Uterus (tissue), 4 donors: Measurements from ENCODE around the gene IL1A. TPM values are rescaled to one million over a fixed set of nuclear protein-coding genes. Genes with fewer than 3 reads are reported as not detected.

Experiments used
- DNase-seq, 2 donors: peaks; one replicate each; pipeline ENCODE4 v3.0.0-alpha.2; 2019 to 2020
- H3K27ac ChIP-seq, 2 donors: fragments of 200-600 bp; sonication (generic); 1 replicate in 1 of 2; 2 replicates in 1 of 2; pipeline ENCODE4 v1.5.1; 2016 to 2018
- H3K27me3 ChIP-seq, 2 donors: fragments of 200-600 bp; sonication (generic); one replicate each; pipeline ENCODE4 v1.5.1; 2018 to 2019; ENCODE audit warnings: control low read depth in 1 of 2
- H3K36me3 ChIP-seq, 2 donors: fragments of 200-600 bp; sonication (generic); one replicate each; pipeline ENCODE4 v1.5.1; 2019; ENCODE audit warnings: control low read depth in 1 of 2
- H3K4me1 ChIP-seq, 2 donors: fragments of 200-600 bp; sonication (generic); one replicate each; pipeline ENCODE4 v1.5.1; 2018 to 2019; ENCODE audit warnings: control low read depth in 1 of 2
- H3K4me3 ChIP-seq, 2 donors: fragments of 200-600 bp; sonication (generic); 1 replicate in 1 of 2; 2 replicates in 1 of 2; pipeline ENCODE4 v1.5.1; 2018 to 2019; ENCODE audit warnings: mild to moderate bottlenecking in 1 of 2
- H3K9me3 ChIP-seq, 2 donors: fragments of 200-600 bp; sonication (generic); one replicate each; pipeline ENCODE4 v1.5.1; 2019; ENCODE audit warnings: control low read depth in 1 of 2
- POLR2A ChIP-seq, 2 donors: fragments of 450-650 bp; IDR thresholded peaks; one replicate each; pipeline ENCODE4 v1.6.1; 2016; ENCODE audit warnings: antibody characterized with exemption in 2 of 2, mild to moderate bottlenecking in 1 of 2, moderate library complexity in 1 of 2
- intact Hi-C: fragments of 100-400 bp; cut with DNase I; formaldehyde crosslinking; loops from one replicate; pipeline ENCODE4 v1.15.1; 2023; ENCODE audit warnings: low total_unique reads
- total RNA-seq, 4 donors: library from RNA; depleted of rRNA in 3 of 4; stranded (reverse); fragments of >200 nt in 3 of 4; gene quantifications; one replicate each; pipeline versions ENCODE4 v1.1.0 to v1.2.4, GENCODE V29; 2014 to 2023
- TF ChIP-seq, protein P1 (sequence below), 4 experiments: fragments of 200-600 bp in 2 of 4; fragments of 450-650 bp in 2 of 4; sonication (generic) in 2 of 4; IDR thresholded peaks; one replicate each; pipeline ENCODE4 v1.5.1; 2016 to 2019; ENCODE audit warnings: antibody characterized with exemption in 4 of 4, mild to moderate bottlenecking in 2 of 4, moderate library complexity in 1 of 4
- donor health status: DM: yes; HTN: yes; CAD: no.

Gene IL1A
- total RNA-seq, 4 donors from 2014 or later, result 0.41 TPM; not detected in 3

DNA sequence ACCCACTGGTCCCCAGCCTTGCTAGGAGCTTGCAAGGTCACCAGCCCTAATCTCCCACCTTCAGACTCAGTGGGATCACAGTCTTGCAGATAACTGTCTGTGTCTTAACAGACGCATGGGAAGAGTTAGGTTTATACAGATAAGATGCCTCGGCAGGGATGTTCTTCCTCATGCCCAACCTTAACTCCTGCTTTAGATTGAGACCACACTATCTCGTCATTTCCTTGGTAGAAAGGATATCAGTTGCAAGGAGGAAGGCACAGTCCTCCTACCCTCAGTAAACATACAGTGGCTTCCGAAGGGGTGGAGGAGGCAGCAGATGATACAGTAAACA, 56.3 kb downstream of the IL1A start:
- H3K27ac ChIP-seq, result no peak overlapping the region
- intact Hi-C loops, result loop anchor here (10.0 kb wide), 1 partner anchor 123 kb away; no protein-coding TSS in a partner anchor
- no peaks in the 10 kb centered on the region for H3K4me1 ChIP-seq
- no peaks in the 10 kb centered on the region for H3K36me3 ChIP-seq
- no peak overlapping the region for H3K4me3 ChIP-seq
- TF ChIP-seq, protein P1, sequence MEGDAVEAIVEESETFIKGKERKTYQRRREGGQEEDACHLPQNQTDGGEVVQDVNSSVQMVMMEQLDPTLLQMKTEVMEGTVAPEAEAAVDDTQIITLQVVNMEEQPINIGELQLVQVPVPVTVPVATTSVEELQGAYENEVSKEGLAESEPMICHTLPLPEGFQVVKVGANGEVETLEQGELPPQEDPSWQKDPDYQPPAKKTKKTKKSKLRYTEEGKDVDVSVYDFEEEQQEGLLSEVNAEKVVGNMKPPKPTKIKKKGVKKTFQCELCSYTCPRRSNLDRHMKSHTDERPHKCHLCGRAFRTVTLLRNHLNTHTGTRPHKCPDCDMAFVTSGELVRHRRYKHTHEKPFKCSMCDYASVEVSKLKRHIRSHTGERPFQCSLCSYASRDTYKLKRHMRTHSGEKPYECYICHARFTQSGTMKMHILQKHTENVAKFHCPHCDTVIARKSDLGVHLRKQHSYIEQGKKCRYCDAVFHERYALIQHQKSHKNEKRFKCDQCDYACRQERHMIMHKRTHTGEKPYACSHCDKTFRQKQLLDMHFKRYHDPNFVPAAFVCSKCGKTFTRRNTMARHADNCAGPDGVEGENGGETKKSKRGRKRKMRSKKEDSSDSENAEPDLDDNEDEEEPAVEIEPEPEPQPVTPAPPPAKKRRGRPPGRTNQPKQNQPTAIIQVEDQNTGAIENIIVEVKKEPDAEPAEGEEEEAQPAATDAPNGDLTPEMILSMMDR (IDR thresholded peaks at IDR 0.05), result no peak
- TF ChIP-seq POLR2A (IDR thresholded peaks at IDR 0.05), result no peak
- H3K27me3 ChIP-seq, result no peaks in the 10 kb centered on the region
- no peak for DNase-seq
- H3K9me3 ChIP-seq, result no peaks in the 10 kb centered on the region

DNA sequence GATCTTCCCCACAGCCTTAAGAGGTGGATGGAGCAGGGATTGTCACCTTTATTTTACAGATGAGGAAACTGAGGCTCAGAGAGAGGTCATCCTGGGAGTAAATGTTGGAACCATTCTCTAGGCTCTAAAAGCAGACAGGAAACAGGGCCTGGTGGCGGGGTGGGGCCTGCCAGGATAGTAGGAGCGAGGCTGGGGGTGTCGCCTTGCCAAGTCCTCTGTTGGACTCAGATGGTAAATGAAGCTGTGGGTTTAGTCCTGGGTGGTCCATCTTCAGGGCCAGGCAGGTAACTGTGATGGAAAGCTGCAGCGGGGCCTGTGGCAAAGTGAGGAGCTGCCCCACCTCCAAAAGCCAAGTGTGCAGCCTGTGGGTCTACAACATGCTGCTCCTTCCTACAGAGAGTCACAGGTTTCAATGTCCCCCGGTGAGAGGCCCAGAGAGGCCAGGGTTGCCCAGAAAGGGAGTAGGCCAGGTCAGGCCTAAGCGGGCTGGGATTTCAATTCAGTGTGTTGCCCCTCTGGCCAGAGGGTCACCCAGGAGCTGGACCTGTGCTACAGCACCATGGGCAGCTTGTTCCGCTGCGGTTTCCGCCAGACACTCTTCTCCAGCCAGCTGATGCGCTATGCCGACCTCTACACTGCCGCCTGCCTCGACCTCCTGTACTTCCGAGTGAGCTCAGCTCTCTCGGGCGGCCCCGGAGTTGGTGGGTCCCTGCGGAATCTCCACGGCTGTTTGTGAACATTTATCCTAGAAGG, 56.8 kb downstream of the IL1A start:
- Histone ChIP-seq H3K27me3 (no peaks in the 10 kb centered on the region), H3K4me1 (no peaks in the 10 kb centered on the region), H3K36me3 (no peaks in the 10 kb centered on the region), H3K27ac (no peak overlapping the region), H3K4me3 (no peak overlapping the region), H3K9me3 (no peaks in the 10 kb centered on the region)
- DNase-seq, result no peak
- TF ChIP-seq, protein P1 (IDR thresholded peaks at IDR 0.05), result no peak
- no peak for TF ChIP-seq POLR2A (IDR thresholded peaks at IDR 0.05)
- intact Hi-C loops, result loop anchor here (10.0 kb wide), 1 partner anchor 123 kb away; no protein-coding TSS in a partner anchor

DNA sequence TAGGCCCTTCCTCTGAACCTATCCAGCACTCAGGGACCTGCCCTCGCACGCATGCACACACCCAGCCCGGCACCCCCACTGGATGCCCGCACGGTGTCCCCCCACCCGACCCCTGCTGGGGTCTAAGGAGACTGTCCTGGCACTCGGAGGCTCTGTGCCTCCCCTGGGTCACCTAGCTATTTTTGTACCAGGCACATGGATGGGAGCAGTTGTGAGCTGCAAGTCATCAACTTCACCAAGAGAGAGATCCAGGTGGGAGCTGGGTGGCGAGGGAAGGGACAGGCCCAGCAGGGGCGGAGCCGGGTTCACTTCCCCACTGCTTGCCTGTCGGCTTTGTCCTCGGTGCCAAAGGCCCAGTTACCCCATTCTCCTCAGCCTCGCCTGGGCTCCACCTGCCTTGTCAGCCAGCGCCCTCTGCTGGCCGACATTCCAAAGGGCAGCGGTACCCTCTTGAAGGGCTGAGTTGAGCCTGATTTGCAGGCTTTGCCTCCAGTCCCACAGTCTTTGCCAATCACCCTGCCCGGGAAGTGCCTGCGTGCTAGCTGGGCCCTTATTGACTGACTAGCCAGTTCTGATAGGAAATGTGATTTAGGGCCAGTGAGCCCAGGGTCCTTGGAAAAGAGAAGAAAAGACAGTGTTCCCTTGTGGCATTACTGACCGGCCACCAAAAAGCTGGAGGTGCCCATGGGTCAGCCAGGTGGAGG, 57.7 kb downstream of the IL1A start:
- H3K4me3 ChIP-seq, result no peak overlapping the region
- peak; percentile 63 to 69 for DNase-seq
- H3K36me3 ChIP-seq, result no peaks in the 10 kb centered on the region
- no peaks in the 10 kb centered on the region for H3K4me1 ChIP-seq
- H3K9me3 ChIP-seq, result no peaks in the 10 kb centered on the region
- no peaks in the 10 kb centered on the region for H3K27me3 ChIP-seq
- no peak for TF ChIP-seq POLR2A (IDR thresholded peaks at IDR 0.05)
- TF ChIP-seq, protein P1 (IDR thresholded peaks at IDR 0.05), result peak; percentile 73 to 84 (median 75)
- no peak overlapping the region for H3K27ac ChIP-seq
- intact Hi-C loops, result loop anchor here (10.0 kb wide), 1 partner anchor 122 kb away; no protein-coding TSS in a partner anchor

DNA sequence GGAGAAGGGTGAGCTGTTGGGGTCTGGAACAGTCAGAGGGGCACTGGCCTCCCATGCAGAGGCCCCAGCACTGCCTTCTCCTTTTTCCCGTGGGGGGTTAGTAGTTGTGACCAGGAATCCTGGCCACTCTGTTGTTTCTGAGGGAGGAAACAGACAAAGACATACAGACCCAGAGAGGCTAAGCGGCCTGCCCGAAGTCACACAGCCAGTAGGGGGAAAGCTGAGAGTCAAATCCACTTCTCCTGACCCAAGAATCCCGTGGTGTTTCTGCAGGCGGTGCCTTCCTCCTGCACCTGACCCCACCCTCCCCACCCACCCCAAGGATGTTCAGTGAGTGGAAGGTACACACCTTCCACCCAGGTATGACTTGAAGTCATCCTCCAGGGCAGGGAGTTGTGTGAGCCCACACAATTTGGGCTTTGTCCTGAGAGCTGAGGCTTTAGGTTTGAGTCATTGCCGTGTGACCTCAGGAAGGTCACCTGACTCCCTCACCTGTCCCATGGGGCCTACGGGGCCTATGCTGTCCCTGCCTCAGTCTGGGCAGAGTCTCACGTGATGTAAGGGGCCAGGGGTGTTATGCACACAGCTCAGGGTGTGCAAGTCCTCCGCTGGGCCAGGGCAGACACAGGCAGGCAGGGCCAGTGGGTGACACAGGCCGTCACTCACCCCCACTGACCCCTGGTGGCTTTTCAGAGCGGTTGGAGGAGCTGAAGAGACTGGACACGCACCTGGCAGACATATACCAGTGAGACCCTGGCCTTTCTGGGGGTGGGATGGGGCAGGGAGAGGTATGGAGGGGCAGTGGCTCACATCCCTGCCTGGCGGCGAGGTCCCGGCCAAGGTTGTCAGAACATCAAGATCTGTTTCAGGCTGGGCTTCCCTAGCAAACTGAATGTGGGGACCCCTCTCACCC, 58.5 kb downstream of the IL1A start:
- Histone ChIP-seq H3K9me3 (no peaks in the 10 kb centered on the region), H3K36me3 (no peaks in the 10 kb centered on the region), H3K27ac (no peak overlapping the region), H3K4me1 (no peaks in the 10 kb centered on the region), H3K4me3 (no peak overlapping the region), H3K27me3 (no peaks in the 10 kb centered on the region)
- intact Hi-C loops, result loop anchor here (10.0 kb wide), 1 partner anchor 121 kb away; no protein-coding TSS in a partner anchor
- no peak for DNase-seq
- TF ChIP-seq, protein P1 (IDR thresholded peaks at IDR 0.05), result no peak
- TF ChIP-seq POLR2A (IDR thresholded peaks at IDR 0.05), result no peak
